GM08714 (cell line): ENCODE measurements around the gene CHN2.

Experiments
- H3K4me3 ChIP-seq: fragments of 200-500 bp; sonication (Bioruptor generic); 2 replicates; pipeline ENCODE4 v1.5.1; 2014; ENCODE audit warnings: mild to moderate bottlenecking, low read length, inconsistent platforms
- ZNF274 ChIP-seq: IDR thresholded peaks from 2 replicates; pipeline ENCODE4 v1.6.1; 2012; ENCODE audit warnings: mild to moderate bottlenecking, low read depth, low read length

The CHN2 gene

DNA sequence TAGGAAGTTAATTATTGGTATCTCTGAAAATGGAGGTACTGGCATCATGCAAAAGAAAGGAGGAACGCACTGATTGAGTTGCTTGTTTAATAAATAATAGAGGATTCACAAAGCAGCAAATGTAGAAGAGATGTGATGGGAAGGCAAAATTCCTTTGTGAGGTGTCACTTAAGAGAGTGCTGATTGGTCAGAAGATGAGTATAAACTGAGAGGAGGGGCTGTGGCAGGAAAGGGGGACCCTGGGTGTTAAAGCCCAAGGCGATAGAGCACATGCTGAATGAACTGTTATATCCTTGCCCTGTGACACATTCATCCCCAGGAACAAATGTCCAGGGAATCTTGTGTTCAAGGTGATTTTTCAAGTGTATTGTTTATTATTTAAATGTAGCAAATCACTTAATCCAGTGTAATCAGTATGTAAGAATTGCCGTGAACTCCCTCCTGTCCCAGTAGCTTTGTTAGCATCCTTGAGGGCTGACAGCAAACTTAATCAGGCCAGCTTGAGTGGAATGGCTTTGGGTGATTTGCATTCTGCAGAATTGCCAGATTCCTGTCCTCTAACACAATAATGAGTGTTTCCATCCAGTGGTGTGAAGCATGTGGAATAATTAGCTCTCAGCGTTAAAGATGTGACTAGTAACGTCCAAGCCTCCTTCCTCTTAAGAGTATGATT is 111.9 kb downstream of the CHN2 start:
- TF ChIP-seq ZNF274, result no peak
- H3K4me3 ChIP-seq, result no peak overlapping the region

DNA sequence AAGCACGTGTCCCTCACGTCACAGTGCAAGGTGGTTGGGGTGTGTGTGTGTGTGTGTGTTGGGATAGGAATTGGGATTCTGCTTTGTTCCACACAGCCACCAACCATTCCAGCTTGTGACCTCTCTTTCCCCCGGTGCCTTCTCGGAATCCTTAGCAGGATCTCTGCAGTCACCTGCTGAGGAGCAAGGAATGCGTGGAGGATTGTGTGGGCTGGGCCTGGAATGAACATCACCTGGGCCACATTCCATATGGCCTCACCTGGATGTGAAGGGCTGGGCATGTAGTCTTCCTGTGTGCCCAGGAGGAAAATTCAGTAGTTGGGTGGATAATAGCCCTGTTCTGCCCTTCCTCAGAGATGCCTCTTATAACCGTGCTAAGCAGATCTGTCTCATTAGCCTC is 113.8 kb downstream of the CHN2 start:
- TF ChIP-seq ZNF274, result no peak
- no peak overlapping the region for H3K4me3 ChIP-seq

- H3K4me3 ChIP-seq, result no peak overlapping the region
- no peak for TF ChIP-seq ZNF274
These were observed 114.7 kb downstream of the CHN2 start for GRCh38 chr7:29309041-29309854.

DNA sequence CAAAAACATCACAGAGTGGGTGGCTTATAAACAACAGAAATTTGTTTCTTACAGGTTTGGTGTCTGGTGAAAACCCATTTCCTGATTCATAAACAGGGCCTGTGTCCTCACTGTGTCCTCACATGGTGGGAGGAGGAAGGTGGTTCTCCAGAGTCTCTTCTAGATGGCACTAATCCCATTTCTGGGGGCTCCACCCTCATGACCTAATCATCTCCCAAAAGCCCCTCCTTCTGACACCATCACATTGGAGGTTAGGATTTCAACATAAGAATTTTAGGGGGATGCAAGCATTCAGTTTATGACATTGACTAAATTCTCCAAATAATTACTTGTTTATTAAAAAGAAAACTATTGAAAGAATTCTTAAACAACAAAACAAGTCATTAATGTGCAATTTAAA is 116.0 kb downstream of the CHN2 start:
- no peak for TF ChIP-seq ZNF274
- no peak overlapping the region for H3K4me3 ChIP-seq

- no peak for TF ChIP-seq ZNF274
- no peak overlapping the region for H3K4me3 ChIP-seq
These were observed 116.7 kb downstream of the CHN2 start for GRCh38 chr7:29311314-29311713.

- no peak overlapping the region for H3K4me3 ChIP-seq
- no peak for TF ChIP-seq ZNF274
These were observed 119.6 kb downstream of the CHN2 start for GRCh38 chr7:29314148-29314547.

GRCh38 chr7:29315122-29315891 is 120.7 kb downstream of the CHN2 start:
- TF ChIP-seq ZNF274, result no peak
- H3K4me3 ChIP-seq, result no peak overlapping the region

GRCh38 chr7:29315892-29316270 is 121.3 kb downstream of the CHN2 start:
- TF ChIP-seq ZNF274, result no peak
- H3K4me3 ChIP-seq, result no peak overlapping the region

- H3K4me3 ChIP-seq, result no peak overlapping the region
- TF ChIP-seq ZNF274, result no peak
These were observed 122.4 kb downstream of the CHN2 start for GRCh38 chr7:29316926-29317325.

GRCh38 chr7:29318853-29319718 is 124.5 kb downstream of the CHN2 start:
- no peak for TF ChIP-seq ZNF274
- no peak overlapping the region for H3K4me3 ChIP-seq

- no peak for TF ChIP-seq ZNF274
- no peak overlapping the region for H3K4me3 ChIP-seq
These were observed 125.3 kb downstream of the CHN2 start for GRCh38 chr7:29319719-29320521.

GRCh38 chr7:29320577-29320976 is 126.0 kb downstream of the CHN2 start:
- no peak overlapping the region for H3K4me3 ChIP-seq
- no peak for TF ChIP-seq ZNF274

GRCh38 chr7:29322023-29322712 is 127.6 kb downstream of the CHN2 start:
- no peak for TF ChIP-seq ZNF274
- H3K4me3 ChIP-seq, result no peak overlapping the region

- no peak for TF ChIP-seq ZNF274
- no peak overlapping the region for H3K4me3 ChIP-seq
These were observed 130.9 kb downstream of the CHN2 start for GRCh38 chr7:29325476-29325875.
